MM.1S (cell line): Measurements from ENCODE around the gene IL1RL1.

ENCODE experiments used
- DNase-seq: peaks from one replicate; pipeline ENCODE4 v3.0.0-alpha.2; 2015
- H2AFZ ChIP-seq: fragments of 300-600 bp; sonication (generic); 2 replicates; pipeline ENCODE4 v1.6.0; 2016; ENCODE audit warnings: antibody characterized with exemption, low read length
- H3F3A ChIP-seq: fragments of 300-600 bp; sonication (generic); 2 replicates; pipeline ENCODE4 v1.6.1; 2016; ENCODE audit warnings: mild to moderate bottlenecking, antibody characterized with exemption, low read length, moderate library complexity, mixed read lengths; ENCODE audit not compliant: insufficient read depth
- H3K27ac ChIP-seq: fragments of 300-600 bp; sonication (generic); 2 replicates; pipeline ENCODE4 v1.5.1; 2016; ENCODE audit warnings: mild to moderate bottlenecking, low read length
- H3K27me3 ChIP-seq: fragments of 300-600 bp; sonication (generic); replicated peaks from 2 replicates; pipeline ENCODE4 v1.6.0; 2016; ENCODE audit warnings: low read length; ENCODE audit not compliant: insufficient read depth
- H3K36me3 ChIP-seq: fragments of 300-600 bp; sonication (generic); replicated peaks from 2 replicates; pipeline ENCODE4 v1.6.1; 2016; ENCODE audit warnings: mild to moderate bottlenecking, low read length, mixed read lengths; ENCODE audit not compliant: insufficient read depth
- H3K4me1 ChIP-seq: fragments of 300-600 bp; sonication (generic); 2 replicates; pipeline ENCODE4 v1.6.1; 2016; ENCODE audit warnings: low read length, mixed read lengths
- H3K4me2 ChIP-seq: fragments of 300-600 bp; sonication (generic); 2 replicates; pipeline ENCODE4 v1.6.0; 2016; ENCODE audit warnings: low read depth, low read length
- H3K4me3 ChIP-seq: fragments of 300-600 bp; sonication (generic); 2 replicates; pipeline ENCODE4 v1.5.1; 2016; ENCODE audit warnings: low read length, mixed read lengths
- H3K79me2 ChIP-seq: fragments of 300-600 bp; sonication (generic); 2 replicates; pipeline ENCODE4 v1.6.1; 2016; ENCODE audit warnings: mixed run types, low read length, mixed read lengths
- H3K9ac ChIP-seq: fragments of 300-600 bp; sonication (generic); 2 replicates; pipeline ENCODE4 v1.6.1; 2016; ENCODE audit warnings: low read length, mixed read lengths
- H3K9me2 ChIP-seq: fragments of 300-600 bp; sonication (generic); replicated peaks from 2 replicates; pipeline ENCODE4 v1.6.1; 2016; ENCODE audit warnings: mild to moderate bottlenecking, low read length, mixed read lengths; ENCODE audit not compliant: insufficient read depth
- H3K9me3 ChIP-seq: fragments of 300-600 bp; sonication (generic); replicated peaks from 2 replicates; pipeline ENCODE4 v1.6.1; 2016; ENCODE audit warnings: mild to moderate bottlenecking, low read length, mixed read lengths; ENCODE audit not compliant: insufficient read depth
- H4K20me1 ChIP-seq: fragments of 300-600 bp; sonication (generic); 2 replicates; pipeline ENCODE4 v1.6.1; 2016; ENCODE audit warnings: mild to moderate bottlenecking, low read length, moderate library complexity, mixed read lengths; ENCODE audit not compliant: insufficient read depth
- CTCF ChIP-seq: fragments of 300-600 bp; sonication (generic); IDR thresholded peaks from 2 replicates; pipeline ENCODE4 v1.5.1; 2016; ENCODE audit warnings: antibody characterized with exemption, low read length, mixed read lengths
- EZH2 ChIP-seq: fragments of 300-600 bp; sonication (generic); optimal IDR thresholded peaks from 2 replicates; pipeline ENCODE3; 2017; ENCODE audit warnings: low read depth, mild to moderate bottlenecking, antibody characterized with exemption, low read length, mixed read lengths
- EZH2phosphoT487 ChIP-seq: fragments of 300-600 bp; sonication (generic); IDR thresholded peaks from 2 replicates; pipeline ENCODE4 v1.6.1; 2018; ENCODE audit warnings: antibody characterized with exemption, low read length

Gene IL1RL1

GRCh38 chr2:102282678-102283091, 28.7 kb upstream of the IL1RL1 start:
- TF ChIP-seq EZH2, result no peak
- TF ChIP-seq EZH2phosphoT487, result no peak
- no peak for TF ChIP-seq CTCF

GRCh38 chr2:102283996-102284395, 27.4 kb upstream of the IL1RL1 start:
- H3K4me1 ChIP-seq, result no peaks in the 10 kb centered on the region
- H4K20me1 ChIP-seq, result no peaks in the 10 kb centered on the region
- no peak overlapping the region for H3K9ac ChIP-seq
- TF ChIP-seq EZH2phosphoT487 (no peak), CTCF (no peak), EZH2 (no peak)
- no peak overlapping the region for H2AFZ ChIP-seq
- H3K4me3 ChIP-seq, result no peak overlapping the region
- no peaks in the 10 kb centered on the region for H3K79me2 ChIP-seq
- no peak overlapping the region for H3K4me2 ChIP-seq
- H3K36me3 ChIP-seq, result no peaks in the 10 kb centered on the region
- no peak for DNase-seq
- H3K27me3 ChIP-seq, result no peaks in the 10 kb centered on the region
- H3F3A ChIP-seq, result no peaks in the 10 kb centered on the region
- H3K27ac ChIP-seq, result no peak overlapping the region
- H3K9me3 ChIP-seq, result no peaks in the 10 kb centered on the region
- H3K9me2 ChIP-seq, result no peaks in the 10 kb centered on the region

More at GRCh38 chr2:102282678-102283091, 28.7 kb upstream of the IL1RL1 start:
- H3K4me2 ChIP-seq, result no peak overlapping the region
- no peaks in the 10 kb centered on the region for H3K4me1 ChIP-seq
- H3K27ac ChIP-seq, result no peak overlapping the region
- no peaks in the 10 kb centered on the region for H3K9me2 ChIP-seq
- no peaks in the 10 kb centered on the region for H3K79me2 ChIP-seq
- H4K20me1 ChIP-seq, result no peaks in the 10 kb centered on the region
- H2AFZ ChIP-seq, result no peak overlapping the region
- H3K9ac ChIP-seq, result no peak overlapping the region
- no peak overlapping the region for H3K4me3 ChIP-seq
- no peak for DNase-seq
- no peaks in the 10 kb centered on the region for H3K9me3 ChIP-seq
- H3F3A ChIP-seq, result no peaks in the 10 kb centered on the region
- H3K27me3 ChIP-seq, result no peaks in the 10 kb centered on the region
- H3K36me3 ChIP-seq, result no peaks in the 10 kb centered on the region

GRCh38 chr2:102284611-102285010, 26.8 kb upstream of the IL1RL1 start:
- no peaks in the 10 kb centered on the region for H3K36me3 ChIP-seq
- H3K9ac ChIP-seq, result no peak overlapping the region
- TF ChIP-seq CTCF (no peak), EZH2 (no peak), EZH2phosphoT487 (no peak)
- H3K79me2 ChIP-seq, result no peaks in the 10 kb centered on the region
- no peaks in the 10 kb centered on the region for H3K4me1 ChIP-seq
- H3K27me3 ChIP-seq, result no peaks in the 10 kb centered on the region
- H3K27ac ChIP-seq, result no peak overlapping the region
- no peak overlapping the region for H2AFZ ChIP-seq
- no peak overlapping the region for H3K4me3 ChIP-seq
- no peaks in the 10 kb centered on the region for H3K9me2 ChIP-seq
- no peak overlapping the region for H3K4me2 ChIP-seq
- no peaks in the 10 kb centered on the region for H3F3A ChIP-seq
- no peak for DNase-seq
- no peaks in the 10 kb centered on the region for H4K20me1 ChIP-seq
- H3K9me3 ChIP-seq, result no peaks in the 10 kb centered on the region
